Suppressor macrophage treated with lipopolysaccharide for 1 hour (primary cell): Measurements from ENCODE around the gene PRSS50.
"Not testable (repeated sequence)": the region's sequence is repeated elsewhere in the genome, so short reads cannot be mapped to it uniquely, and the experiment has no call there.

Experiments used
- DNase-seq, 3 donors: peaks; one replicate each; pipeline ENCODE4 v3.0.0-alpha.2; 2020 to 2022

The PRSS50 gene

DNA sequence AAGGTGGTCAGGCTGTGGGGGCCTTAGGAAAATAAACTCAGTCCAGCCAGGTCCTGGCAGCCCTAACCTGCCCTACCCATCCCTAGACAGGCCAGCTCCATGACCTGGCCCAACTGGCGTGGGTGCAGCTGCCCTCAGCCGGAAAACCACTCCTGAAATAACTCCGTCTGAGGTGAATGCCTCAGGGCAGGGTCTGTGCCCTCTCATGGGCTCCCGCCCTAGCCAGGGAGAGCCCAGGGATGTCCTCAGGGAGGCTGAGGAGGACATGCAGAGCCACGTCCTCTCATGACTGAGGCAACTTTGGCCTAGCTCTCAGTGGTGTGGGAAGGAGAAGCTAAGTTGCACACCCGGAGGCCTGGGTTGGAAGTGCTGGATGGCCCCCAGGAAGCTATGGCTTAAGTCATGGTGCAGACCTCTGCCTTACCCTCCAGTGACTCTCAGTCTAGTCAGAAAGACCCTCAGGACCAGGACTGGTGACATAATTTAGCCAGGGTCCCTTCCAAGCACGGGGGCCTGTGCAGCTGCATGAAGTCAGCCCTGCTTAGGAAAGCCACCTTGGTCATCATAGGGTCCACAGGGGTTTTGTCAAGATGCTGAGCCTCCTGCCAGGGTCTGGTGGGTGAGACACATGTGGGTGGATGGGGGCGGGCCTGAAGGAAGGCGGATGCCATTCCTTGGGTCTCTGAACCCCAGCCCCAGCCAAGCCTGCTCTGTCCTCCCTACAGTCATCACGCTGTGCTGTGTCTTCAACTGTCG, 9.1 kb downstream of the PRSS50 start:
- no peak for DNase-seq

DNA sequence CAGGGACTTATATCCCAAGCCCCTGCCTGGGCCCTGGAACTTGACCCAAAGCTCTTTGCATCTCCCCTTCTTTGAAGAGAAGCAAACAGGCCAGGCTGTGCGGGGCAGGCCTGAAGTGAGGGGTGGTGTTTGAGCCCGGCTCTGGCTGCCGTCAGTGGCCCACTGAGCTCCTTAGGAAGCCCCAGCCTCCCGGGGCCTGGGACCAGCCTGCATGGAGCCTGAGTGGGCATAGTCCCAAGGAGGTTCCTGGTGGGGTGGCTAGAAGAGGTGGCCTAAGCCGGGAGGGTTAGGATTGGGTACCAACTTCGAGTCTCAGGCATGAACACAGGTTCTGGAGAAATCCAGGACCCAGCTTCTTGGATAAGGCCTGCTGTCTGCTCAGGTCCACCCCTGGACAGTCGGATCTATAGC, 10.1 kb downstream of the PRSS50 start:
- DNase-seq: no peak

DNA sequence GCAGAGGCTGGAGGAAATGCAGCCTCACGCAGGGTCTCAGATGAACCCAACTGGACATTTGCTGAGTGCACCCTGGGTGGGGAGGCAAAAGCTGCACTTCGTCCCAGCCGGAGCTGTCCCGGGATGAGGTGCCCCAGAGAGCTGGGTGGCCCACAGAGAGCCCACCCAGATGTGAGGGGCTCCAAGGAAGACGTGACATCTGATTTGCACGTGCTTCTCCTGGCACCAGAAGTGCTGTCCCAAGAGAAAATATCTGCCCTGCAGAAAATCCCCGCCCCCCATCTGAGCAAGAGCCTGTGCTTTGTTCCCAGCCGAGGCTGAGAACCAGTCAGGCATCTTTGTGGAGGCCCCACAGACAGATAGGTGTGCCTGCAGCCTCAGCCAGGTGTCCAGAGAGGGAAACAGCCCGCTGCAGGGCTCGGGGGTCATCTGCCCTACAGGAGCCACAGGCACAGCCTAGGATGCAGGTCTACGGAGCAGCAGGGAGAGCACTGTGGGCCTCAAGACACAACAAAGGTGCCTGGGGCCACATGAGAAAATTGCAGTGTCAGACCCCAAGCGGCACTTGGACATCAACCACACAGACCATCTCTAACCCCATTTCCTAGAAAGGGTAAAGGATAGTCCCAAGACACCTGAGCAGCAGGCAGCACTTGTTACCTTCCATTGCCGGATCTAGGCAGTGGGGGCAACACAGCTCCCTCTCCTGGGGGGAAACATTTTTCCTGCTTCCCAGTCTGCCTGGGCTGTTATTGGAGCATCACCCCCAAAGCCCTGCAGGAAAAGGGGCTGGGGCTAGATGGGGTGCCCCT, 10.7 kb downstream of the PRSS50 start:
- no peak for DNase-seq

DNA sequence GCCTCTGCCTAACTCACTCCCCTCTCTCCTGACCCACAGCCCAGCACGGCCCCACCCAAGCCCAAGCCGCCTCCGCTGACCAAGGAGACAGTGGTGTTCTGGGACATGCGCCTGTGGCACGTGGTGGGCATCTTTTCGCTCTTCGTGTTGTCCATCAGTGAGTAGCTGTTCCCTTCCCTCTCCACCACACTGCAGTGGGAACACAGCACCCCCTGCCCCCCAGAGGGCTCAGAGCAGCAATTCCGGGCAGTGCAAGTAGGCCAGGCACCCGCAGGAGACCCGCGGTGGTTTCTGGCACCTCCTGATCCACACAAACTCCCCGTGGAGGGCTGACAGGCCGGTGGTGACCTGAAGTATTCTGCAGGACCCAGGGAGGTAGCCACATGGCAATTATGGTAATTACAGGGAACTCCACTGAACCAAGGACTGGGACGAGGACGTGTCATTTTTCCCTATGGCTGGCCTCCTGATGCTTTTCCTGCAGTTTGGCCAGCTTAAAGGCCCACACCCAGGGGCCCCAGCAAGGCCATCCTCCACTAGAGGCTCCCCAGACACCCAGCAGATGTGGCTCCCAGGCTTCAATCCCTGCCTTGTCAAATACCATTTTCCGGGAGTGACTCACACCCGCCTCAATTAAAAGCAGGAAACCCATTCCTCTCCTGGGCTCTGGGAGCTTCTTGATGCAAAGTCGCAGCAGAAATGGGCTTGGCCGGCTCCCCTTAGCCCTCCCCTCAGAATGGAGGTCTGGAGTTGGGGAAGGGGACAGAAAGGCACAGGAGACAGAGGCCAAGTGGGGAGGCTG, 11.7 kb downstream of the PRSS50 start:
- no peak for DNase-seq

DNA sequence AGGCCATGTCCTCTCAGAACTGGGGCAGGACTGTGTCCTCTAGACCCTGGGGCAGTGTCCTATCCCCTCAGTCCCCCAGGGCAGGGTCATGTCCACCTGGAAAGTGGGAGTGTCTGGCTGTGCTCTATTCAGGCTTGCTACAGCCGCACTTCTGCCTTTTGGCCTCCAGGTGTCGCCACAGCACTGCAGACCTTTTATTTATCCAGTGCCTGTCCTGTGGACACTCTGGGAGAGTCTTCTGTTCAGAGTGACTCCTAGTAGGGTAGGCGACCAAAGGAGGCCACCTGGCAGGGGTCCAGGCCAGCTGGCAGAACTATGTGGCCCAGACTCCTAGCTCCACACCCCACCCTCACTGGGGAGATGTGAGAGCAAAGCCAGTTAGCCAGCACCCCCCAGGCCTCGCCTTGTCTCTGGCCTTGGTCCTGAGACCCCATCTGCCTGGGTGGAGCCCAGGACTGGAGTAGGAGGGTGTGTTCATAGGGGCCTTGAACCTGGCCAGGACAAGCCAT, 12.6 kb downstream of the PRSS50 start:
- peak; percentile 78 to 81 (median 80) for DNase-seq

DNA sequence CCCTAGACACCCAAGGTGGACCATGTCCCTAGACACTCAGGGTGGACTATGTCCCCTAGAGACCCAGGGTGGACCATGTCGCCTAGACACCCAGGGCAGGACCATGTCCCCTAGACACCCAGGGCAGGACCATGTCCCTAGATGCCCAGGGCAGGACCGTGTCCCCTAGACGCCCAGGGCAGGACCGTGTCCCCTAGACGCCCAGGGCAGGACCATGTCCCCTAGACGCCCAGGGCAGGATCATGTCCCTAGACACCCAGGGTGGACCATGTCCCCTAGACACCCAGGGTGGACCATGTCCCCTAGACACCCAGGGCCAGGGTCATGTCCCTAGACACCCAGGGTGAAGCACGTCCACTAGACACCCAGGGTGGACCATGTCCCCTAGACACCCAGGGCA, 13.3 kb downstream of the PRSS50 start:
- DNase-seq: not testable (repeated sequence)

DNA sequence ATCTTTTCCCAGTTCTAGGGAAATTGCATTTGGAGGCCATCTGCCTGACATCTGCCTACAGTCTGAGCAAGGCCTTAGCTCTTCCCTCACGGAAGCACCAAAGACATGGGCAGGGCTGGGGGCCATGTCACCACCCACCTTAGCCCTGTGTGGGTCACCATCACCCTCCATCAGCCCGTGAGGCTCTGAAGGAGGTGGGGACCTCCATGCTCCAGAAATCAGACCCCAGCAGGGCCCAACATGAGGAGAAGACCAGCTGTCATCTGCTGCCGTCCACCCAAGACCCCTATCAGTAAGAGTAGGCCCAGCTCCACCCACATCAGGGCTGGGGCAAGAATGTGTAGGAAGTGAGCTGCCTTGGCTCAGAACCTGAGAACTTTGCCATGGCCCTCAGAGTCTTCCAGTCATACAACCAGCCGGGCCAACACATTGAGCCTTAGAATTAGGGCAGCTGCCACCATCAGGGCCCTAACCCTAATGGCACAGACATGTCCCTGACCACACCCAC, 14.6 kb downstream of the PRSS50 start:
- no peak for DNase-seq

DNA sequence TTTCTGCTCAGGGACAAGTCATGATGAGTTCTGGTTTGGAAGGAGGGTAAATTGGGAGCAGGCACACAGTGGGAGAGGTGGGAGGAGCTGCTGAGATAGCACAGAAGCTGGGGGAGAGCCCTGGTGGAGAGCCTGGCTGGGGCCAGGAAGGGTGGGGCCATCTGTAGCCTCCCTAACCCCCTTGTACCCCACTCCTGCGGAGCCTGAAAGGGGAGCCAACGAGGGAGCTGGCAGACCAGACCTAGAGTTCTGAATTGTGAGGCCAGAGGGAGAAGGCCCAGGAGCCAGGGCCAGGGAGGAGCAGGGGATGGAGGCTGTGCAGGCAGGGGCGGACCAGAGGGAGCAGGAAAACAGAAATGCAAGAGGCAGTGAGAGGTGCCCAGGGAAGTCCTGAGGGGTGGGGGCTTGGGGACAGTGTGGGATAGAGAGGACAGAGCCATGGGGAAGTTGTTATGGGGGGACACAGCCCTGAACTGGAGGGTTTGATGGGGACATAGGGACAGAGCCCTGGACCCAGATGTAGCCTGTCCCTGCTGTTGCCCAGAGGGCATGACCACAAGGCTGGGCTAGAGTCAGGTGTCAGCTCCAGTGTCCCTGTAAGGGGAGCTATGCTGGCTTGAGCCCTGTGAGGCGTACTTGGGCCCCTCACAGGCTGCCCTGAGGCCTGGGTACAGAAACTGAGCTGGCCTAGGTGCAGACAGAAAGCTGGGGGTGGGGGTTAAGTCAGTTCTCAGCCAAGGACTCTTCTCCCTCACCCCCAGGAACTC, 15.2 kb downstream of the PRSS50 start:
- no peak for DNase-seq

DNA sequence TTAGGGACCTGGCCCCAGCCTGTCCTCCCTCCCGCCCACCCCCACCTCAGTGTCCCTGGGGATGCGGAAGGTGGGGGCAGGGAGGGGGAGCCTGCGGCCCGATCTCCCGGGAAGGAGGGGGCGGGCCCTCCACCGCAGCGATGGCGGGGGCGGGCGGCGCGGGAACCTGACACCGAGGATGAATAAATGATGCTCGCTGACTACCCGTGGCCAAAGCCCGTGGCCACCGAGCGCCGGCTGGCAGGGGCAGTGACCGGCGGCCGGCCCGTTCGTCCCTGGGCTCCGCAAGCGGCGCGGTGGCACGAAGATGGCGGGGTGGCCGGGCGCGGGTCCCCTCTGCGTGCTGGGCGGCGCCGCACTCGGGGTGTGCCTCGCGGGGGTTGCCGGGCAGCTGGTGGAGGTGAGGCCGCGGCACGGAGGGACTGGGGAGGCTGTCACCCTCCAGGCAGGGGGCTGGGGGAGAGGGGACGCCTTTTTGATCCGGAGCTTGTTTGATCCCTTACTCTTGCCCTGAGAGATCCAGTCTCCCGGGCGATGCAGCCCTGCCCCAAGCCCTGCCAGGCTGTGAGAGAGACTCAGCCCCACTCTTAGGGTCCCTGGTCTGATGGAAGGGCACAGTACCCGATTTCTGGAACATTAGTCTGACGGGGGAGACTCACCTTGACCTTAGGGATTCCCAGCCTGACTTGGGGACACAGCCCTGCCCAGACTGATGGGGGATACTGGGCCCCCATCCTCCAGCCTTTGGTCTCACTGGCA, 16.3 kb downstream of the PRSS50 start, which contains the start of gene TMIE:
Gene TMIE (plus strand): TSS at position 212 of the 759 bp plus-strand sequence. CDS start 96 bp downstream, at position 308.
- DNase-seq: no peak

DNA sequence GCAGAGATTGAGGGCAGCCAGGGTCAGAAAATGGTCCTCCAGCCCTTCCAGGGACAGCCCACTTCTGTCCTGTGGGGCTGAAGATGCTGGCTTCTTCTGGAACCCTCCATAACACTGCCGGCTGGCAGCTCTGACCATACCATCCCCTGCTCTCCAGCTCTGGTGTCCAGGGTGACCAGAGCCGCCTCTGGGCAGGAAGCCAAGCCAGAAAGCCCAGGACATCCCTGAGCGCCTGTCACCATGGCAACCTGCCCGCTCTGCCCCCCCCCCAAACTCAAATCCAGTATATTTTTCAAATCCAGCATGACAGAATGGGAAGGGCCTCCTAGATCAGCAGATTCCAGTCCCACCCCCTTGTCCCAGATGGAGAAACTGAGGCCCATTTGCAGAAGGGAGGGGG, 16.9 kb downstream of the PRSS50 start:
- no peak for DNase-seq

DNA sequence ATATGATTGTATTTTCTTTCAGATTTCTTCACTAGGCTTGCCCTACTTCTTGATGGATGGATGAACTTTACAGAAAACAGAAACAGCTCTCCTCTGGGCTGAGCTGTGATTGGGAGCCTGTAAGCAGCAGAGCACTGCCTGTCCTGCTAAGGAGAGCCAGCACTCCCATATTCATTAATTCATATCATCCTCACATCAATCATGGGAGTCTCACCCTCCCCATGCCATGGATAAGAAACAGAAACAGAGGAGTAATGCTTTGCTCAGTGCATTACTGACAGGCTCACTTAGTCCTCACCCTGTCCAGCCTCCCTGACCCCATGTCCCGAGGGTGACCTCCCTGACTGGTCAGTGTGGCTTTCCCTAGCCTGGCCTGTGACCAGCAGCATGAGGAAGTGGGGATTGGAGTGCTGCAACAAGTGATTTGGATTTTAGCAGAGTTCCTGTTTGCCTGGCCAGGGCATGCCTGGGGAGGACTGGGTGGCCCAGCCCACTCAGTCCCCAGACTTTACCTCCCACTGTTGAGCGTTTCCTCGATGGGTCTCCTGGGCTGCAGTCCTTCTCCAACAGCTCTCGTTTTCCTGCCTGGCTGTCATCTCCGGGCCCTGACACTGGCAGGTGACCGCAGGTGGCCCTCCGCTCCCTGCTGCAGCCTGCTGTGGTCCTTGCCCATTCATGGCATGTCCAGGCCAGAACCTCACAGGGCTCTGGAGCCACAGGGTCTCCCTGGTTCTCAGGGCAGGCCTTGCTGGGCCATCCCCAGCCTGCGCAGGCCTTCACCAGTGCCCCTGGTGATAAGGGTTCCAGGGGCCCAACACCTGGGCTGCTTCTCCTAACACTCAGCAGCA, 17.8 kb downstream of the PRSS50 start:
- peak; percentile 92 to 94 (median 92) for DNase-seq

DNA sequence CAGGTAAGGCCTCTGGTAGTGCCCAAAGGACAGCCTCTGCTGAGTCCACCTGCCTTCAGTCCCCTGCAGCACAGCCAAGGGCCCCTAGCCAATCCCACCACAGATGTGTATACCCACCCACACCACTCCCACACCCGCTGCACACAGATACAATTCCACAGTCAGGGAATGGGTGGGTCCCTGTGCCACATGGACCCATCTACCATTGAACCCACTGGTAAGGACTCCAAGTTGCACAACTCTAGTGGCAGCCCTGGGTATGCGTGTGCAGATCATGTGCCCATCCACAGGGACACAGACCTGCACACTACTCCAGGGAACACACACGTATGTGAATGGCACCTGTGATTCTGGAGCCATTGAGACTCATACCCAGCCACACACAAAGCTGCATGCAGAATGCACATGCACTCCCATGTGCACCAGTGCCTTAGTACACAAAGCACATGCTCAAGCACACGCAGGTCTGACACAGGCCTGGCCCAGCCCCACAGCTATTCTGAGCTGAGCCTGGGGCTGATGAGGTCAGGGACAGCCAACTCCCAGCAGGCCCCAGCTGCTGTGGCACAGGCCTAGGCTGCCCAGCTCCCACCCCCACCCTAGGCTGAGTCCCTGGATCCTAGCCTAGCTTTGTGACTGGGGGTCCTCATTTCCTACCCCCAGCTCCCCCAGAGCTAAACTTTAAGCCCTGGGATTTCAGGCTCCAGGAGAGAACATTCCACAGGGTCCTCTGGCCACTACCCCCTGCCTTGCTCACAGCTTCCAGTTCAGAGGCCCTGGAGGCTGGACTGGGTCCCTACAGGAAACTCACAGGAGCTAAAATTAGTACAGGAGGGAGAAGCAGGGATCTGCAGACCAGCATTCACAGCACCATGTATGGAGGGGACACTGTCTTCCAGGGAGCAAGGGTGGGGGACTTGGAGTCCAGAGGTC, 21.4 kb downstream of the PRSS50 start:
- peak in 2 of 3 donors; percentile 46 to 62 for DNase-seq

DNA sequence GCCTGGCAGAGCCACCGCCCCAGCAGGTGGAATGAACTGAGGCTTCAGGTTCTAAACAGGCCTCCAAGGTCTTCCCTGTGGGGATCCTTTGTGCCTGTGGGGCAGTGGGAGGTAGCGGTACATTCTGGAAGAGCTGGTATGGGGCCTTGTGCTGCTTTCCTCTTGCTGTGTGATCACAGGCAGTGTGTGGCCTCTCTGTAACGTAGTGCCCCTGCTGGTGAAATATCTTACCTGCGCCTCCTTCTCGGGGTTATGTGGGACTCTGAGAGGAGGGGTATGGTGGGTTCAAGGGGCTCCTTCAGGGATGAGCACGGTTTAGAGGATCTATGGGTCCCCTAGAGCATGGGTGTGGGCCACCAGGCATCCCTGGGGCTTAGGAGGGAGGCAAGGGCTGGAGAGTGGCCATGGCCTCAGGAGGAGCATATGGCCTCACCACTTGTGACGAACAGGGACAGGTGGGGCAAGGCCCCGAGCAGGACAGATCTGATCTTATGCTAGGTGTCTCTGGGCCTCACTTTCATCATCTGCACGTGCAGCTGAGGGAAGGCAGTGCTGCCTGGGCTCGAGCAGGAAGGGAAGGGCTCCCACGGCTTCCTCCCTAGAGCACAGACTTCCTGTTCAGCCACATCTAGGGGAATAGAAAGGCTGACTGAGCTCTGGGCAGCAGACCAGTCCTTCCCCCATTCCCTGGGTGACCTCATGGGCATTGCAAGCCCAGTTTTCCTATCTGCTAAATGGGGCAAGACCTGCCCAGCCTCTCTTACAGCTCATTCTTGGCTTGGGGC, 22.3 kb downstream of the PRSS50 start:
- DNase-seq: peak; percentile 93 to 97 (median 95)

DNA sequence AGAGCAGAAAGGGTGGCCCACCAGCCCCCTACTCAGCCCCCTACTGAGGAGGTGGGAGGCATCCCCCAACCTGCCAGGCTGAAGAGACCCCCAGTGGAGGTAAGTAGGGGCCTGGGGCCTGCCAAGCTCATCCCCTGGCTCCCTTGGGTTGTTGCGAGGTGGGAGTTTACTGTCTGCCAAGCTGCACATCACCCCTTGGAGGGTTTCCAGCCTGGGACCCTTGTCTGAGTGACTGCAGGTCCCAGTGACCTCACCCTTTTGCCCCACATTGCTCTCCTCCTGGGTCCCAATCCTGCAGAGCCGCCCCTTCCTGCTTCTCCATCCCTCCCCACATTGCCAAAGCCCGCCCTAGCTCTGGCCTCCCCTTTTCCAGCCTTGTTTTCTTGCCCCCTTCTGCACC, 23.1 kb downstream of the PRSS50 start:
- DNase-seq: no peak

DNA sequence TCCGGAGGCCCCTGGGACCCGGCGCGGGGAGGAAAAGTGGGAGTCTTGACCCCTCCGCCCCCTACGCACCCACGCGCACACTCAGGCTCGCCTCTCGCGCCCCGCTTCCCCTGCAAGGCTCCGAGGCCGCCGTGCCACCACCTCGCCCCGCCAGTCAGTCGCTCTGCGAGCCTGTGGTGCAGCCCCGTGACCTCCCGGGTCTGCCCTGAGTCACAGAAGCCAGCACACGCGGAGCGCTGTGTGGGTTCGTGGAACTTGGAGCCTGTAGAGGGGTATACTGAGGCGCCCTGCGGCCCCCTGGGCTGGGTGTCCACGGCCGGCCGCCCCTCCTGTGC, 23.8 kb downstream of the PRSS50 start:
- DNase-seq: peak; percentile 77 to 89 (median 86)

DNA sequence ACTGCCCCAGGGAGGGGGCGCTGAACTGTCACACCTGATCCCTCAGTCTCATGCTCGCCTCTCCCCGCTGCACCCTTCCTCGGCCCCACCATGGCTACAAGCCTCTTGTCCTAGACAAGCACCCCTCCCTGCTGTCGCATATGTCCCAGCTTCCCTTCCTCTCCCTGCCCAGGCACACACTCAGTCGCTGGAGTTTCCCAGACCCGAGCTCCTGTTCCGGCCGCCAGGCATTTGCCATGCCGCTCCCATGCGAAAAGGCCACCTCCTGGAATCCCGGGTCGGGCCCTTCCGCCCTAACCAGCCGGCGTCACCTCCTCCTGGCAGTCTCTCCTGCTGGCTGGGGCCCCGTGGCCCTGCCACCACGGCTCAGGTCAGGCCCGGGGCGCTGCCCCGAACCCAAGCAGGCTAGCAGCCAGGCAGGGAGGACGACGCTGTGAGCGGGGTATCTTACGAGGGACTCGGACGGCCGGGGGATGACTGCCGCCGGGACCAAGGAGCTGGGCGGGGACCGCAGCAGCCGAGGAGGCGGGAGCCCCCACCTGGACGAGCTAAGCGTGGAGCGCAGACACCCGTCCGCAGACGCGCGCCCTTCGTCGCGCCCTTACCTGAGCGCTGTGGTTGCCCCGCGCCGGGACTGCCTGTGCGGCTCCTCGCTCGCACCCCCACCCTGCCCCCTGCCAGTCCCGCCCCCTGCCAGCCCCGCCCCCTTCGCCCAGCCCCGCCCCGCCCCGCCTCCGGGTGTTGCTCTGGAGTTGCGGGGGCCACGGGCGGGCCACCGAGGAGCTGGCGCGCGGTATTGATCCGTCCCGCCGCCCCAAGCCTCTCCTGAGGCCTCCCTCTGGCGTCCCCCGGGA, 24.4 kb downstream of the PRSS50 start, which contains the start of gene ALS2CL:
Gene ALS2CL (minus strand): TSS at position 642 of the 854 bp plus-strand sequence. CDS start 4,239 bp downstream, outside the sequence.
- peak; percentile 76 to 84 (median 76) for DNase-seq

DNA sequence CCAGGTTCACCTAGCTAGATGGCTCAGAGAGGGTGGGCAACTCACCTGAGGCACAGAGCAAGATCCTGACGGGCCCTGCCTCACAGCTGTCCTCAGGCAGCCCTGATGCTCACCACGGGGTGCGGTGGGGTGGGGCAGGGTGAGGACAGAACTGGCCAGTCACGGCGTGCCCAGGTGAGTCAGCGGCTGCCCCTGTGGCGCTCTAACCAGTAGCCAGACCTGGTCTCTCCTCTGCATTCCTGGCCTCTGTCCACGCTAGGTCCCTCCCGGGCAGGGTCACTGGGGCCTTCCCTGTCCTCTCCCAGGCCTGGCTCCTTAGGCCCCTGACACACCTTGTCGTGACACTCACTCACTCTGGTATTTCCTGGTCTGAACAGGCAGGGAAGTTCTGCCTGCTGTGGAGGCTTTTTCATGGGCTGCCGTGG, 25.1 kb downstream of the PRSS50 start:
- DNase-seq: peak in 1 of 3 donors; percentile 32
